ENCODE measurements around the gene ZNF691. TPM values are rescaled to one million over a fixed set of nuclear protein-coding genes. Genes with fewer than 3 reads are reported as not detected.
"Not testable (repeated sequence)": the region's sequence is repeated elsewhere in the genome, so short reads cannot be mapped to it uniquely, and the experiment has no call there.

The ZNF691 gene
- total RNA-seq, 4 donors from 2014 or later, result 10.0 to 14.2 (median 12.7) TPM

DNA sequence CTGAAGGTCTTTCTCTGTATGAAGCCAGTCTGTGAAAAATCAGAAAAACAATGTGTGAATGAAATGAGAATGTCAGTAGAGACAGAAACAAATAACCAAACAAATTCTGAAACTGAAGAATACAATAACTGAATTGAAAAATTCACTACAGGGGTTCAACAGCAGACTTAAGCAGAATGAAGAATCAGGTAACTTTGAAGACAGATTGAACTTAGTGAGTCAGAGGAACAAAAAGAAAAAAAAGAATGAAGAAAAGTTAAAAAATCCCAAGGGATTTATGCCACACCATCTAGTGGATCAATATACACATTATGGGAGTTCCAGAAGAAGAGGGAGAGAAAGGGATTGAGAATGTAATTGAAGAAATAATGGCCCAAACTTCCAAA lies 14.6 kb downstream of the ZNF691 start:
- DNase-seq (ENCODE audit: extremely low spot score), result no peak
- H3K4me1 ChIP-seq, result no peaks in the 10 kb centered on the region
- intact Hi-C loops (cut with DNase I), result no loop called here
- no peak overlapping the region for H3K27ac ChIP-seq (replicated peaks in 1 of 4)
- H3K9me3 ChIP-seq, result no peaks in the 10 kb centered on the region
- no peaks in the 10 kb centered on the region for H3K36me3 ChIP-seq
- peaks cover 0 to 19% (median 0%) of the 10 kb centered on the region in 4 donors for H3K27me3 ChIP-seq
- TF ChIP-seq POLR2AphosphoS5 (IDR thresholded peaks at IDR 0.05), result no peak
- TF ChIP-seq, protein P1, sequence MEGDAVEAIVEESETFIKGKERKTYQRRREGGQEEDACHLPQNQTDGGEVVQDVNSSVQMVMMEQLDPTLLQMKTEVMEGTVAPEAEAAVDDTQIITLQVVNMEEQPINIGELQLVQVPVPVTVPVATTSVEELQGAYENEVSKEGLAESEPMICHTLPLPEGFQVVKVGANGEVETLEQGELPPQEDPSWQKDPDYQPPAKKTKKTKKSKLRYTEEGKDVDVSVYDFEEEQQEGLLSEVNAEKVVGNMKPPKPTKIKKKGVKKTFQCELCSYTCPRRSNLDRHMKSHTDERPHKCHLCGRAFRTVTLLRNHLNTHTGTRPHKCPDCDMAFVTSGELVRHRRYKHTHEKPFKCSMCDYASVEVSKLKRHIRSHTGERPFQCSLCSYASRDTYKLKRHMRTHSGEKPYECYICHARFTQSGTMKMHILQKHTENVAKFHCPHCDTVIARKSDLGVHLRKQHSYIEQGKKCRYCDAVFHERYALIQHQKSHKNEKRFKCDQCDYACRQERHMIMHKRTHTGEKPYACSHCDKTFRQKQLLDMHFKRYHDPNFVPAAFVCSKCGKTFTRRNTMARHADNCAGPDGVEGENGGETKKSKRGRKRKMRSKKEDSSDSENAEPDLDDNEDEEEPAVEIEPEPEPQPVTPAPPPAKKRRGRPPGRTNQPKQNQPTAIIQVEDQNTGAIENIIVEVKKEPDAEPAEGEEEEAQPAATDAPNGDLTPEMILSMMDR (IDR thresholded peaks at IDR 0.05), result no peak
- no peak for TF ChIP-seq POLR2A (IDR thresholded peaks at IDR 0.05; ENCODE audit: low read depth)
- TF ChIP-seq EP300 (IDR thresholded peaks at IDR 0.05), result no peak
- no peak overlapping the region for H3K4me3 ChIP-seq

DNA sequence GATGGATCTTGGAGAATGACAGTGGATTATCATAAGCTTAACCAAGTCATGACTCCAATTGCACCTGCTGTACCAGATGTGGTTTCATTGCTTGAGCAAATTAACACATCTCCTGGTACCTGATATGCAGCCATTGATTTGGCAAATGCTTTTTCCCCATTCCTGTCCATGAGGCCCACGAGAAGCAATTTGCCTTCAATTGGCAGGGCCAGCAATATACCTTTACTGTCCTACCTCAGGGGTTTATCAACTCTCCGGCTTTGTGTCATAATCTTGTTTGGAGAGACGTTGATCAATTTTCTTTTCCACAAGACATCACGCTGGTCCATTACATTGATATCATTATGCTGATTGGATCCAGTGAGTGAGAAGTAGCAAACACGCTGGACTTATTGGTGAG lies 20.1 kb downstream of the ZNF691 start:
- 90% methylated on average over 5 of the region's 5 CpGs for WGBS
- peaks cover 0 to 17% (median 0%) of the 10 kb centered on the region in 4 donors for H3K27me3 ChIP-seq
- no peaks in the 10 kb centered on the region for H3K9me3 ChIP-seq
- no peak for TF ChIP-seq EP300 (IDR thresholded peaks at IDR 0.05)
- no peak for TF ChIP-seq POLR2A (IDR thresholded peaks at IDR 0.05; ENCODE audit: low read depth)
- TF ChIP-seq, protein P1 (IDR thresholded peaks at IDR 0.05), result no peak
- no peak for TF ChIP-seq POLR2AphosphoS5 (IDR thresholded peaks at IDR 0.05)
- no peak overlapping the region for H3K27ac ChIP-seq (replicated peaks in 1 of 4)
- no peaks in the 10 kb centered on the region for H3K36me3 ChIP-seq
- no peak for DNase-seq (ENCODE audit: extremely low spot score)
- intact Hi-C loops (cut with DNase I), result no loop called here
- H3K4me1 ChIP-seq, result no peaks in the 10 kb centered on the region
- no peak overlapping the region for H3K4me3 ChIP-seq

DNA sequence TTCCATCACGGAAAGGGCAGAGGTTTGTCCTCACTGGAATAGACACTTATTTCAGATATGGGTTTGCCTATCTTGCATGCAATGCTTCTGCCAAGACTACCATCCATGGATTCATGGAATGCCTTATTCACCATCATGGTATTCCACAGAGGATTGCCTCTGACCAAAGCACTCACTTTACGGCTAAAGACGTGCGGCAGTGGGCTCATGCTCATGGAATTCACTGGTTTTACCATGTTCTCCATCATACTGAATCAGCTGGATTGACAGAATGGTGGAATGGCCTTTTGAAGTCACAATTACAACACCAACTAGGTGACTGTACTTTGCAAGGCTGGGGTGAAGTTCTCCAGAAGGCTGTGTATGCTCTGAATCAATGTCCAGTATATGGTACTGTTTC lies 22.1 kb downstream of the ZNF691 start:
- 91% methylated on average over 4 of the region's 4 CpGs for WGBS
- intact Hi-C loops (cut with DNase I); H3K27ac ChIP-seq (replicated peaks in 1 of 4): not testable (repeated sequence)

DNA sequence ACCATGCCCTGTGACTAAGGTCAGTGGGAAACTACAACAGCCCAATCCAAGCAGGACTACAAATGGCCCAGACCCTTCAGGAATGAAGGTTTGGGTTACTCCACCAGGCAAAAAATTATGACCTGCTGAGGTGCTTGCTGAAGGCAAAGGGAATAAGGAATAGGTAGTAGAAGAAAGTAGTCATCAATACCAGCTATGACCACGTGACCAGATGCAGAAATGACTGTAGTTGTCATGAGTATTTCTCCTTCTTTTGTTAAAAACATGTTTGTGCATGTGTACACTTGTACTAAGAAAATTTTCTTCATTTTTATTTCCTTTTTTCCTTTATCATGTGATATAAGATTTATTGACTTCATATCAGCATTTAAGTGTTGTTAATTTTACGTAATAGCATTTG lies 22.8 kb downstream of the ZNF691 start:
- H3K36me3 ChIP-seq; H3K9me3 ChIP-seq; H3K4me3 ChIP-seq; H3K27me3 ChIP-seq; H3K4me1 ChIP-seq; H3K27ac ChIP-seq (replicated peaks in 1 of 4); intact Hi-C loops (cut with DNase I); DNase-seq (ENCODE audit: extremely low spot score): not testable (repeated sequence)
- 73% methylated on average over 2 of the region's 2 CpGs for WGBS

More for the DNA sequence above, 22.1 kb downstream of the ZNF691 start:
- not testable (repeated sequence) for H3K4me1 ChIP-seq; H3K9me3 ChIP-seq; H3K4me3 ChIP-seq; DNase-seq (ENCODE audit: extremely low spot score); H3K36me3 ChIP-seq; H3K27me3 ChIP-seq

DNA sequence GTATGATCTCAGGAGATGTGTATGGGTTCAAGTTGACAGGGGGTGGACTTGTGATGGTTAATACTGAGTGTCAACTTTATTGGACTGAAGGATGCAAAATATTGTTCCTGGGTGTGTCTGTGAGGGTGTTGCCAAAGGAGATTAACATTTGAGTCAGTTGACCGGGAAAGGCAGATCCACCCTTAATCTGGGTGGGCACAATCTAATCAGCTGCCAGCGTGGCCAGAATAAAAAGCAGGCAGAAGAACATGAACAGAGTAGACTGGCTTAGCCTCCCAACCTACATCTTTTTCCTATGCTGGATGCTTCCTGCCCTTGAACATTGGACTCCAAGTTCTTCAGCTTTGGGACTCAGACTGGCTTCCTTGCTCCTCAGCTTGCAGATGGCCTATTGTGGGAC lies 23.3 kb downstream of the ZNF691 start:
- H3K36me3 ChIP-seq; DNase-seq (ENCODE audit: extremely low spot score); intact Hi-C loops (cut with DNase I); H3K4me3 ChIP-seq; H3K27ac ChIP-seq (replicated peaks in 1 of 4); H3K27me3 ChIP-seq; H3K9me3 ChIP-seq; H3K4me1 ChIP-seq: not testable (repeated sequence)
- WGBS, result 64% methylated on average over 2 of the region's 2 CpGs

DNA sequence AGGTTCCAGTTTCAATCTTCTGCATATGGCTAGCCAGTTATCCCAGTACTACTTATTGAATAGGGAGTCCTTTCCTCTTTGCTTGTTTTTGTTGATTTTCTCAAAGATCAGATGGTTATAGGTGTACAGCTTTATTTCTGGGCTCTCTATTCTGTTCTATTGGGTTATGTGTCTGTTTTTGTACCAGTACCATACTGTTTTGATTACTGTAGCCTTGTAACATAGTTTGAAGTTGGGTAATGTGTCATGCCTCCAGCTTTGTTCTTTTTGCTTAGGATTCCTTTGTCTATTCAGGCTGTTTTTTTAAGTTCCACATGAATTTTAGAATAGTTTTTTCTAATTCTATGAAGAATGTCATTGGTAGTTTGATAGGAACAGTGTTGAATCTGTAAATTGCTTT lies 26.7 kb downstream of the ZNF691 start:
- H3K36me3 ChIP-seq; DNase-seq (ENCODE audit: extremely low spot score); H3K27ac ChIP-seq (replicated peaks in 1 of 4); H3K9me3 ChIP-seq; H3K4me3 ChIP-seq; H3K4me1 ChIP-seq; intact Hi-C loops (cut with DNase I): not testable (repeated sequence)
- H3K27me3 ChIP-seq, result peaks cover 0 to 11% (median 0%) of the 10 kb centered on the region in 4 donors

DNA sequence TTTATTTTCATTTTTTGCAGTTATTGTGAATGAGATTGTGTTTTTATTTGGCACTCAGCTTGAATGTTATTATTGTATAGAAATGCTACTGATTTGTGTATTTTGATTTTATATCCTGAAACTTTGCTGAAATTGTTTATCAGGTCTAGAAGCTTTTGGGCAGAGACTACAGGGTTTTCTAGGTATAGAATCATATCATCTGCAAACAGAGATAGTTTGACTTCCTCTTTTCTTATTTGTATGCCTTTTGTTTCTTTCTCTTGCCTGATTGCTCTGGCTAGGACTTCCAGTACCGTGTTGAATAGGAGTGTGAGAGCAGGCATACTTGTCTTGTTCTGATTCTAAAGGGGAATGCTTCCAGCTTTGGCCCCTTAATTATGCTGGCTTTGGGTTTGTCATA lies 27.3 kb downstream of the ZNF691 start:
- TF ChIP-seq, protein P1 (IDR thresholded peaks at IDR 0.05), result no peak
- no peak for TF ChIP-seq EP300 (IDR thresholded peaks at IDR 0.05)
- TF ChIP-seq POLR2AphosphoS5 (IDR thresholded peaks at IDR 0.05), result no peak
- no peak for TF ChIP-seq POLR2A (IDR thresholded peaks at IDR 0.05; ENCODE audit: low read depth)
- no peak for DNase-seq (ENCODE audit: extremely low spot score)
- Histone ChIP-seq H3K9me3 (peaks cover 0 to 4% (median 0%) of the 10 kb centered on the region in 4 donors), H3K36me3 (no peaks in the 10 kb centered on the region), H3K27ac (replicated peaks in 1 of 4) (no peak overlapping the region), H3K4me3 (no peak overlapping the region), H3K4me1 (no peaks in the 10 kb centered on the region), H3K27me3 (peaks cover 0 to 12% (median 0%) of the 10 kb centered on the region in 4 donors)
- WGBS, result 85% methylated on average over 1 of the region's 1 CpG
- intact Hi-C loops (cut with DNase I), result no loop called here

All from esophagus muscularis mucosa (tissue), 4 donors.